OCI-LY3 (cell line): ENCODE data around the gene APOO.

ENCODE experiments used
- H2AFZ ChIP-seq: fragments of 200-600, 300-600 bp; shearing (Covaris generic); 2 replicates; pipeline ENCODE4 v1.6.0; 2014; ENCODE audit warnings: antibody characterized with exemption, low read depth, low read length
- H3K27ac ChIP-seq: fragments of 200-600, 300-600 bp; sonication (generic); 2 replicates; pipeline ENCODE4 v1.5.1; 2014; ENCODE audit warnings: mild to moderate bottlenecking, low read length, moderate library complexity, mixed read lengths
- H3K27me3 ChIP-seq: fragments of 200-600, 300-600 bp; sonication (generic); 2 replicates; pipeline ENCODE4 v1.6.1; 2014; ENCODE audit warnings: low read depth, low read length, mixed read lengths
- H3K36me3 ChIP-seq: fragments of 200-600, 300-600 bp; sonication (generic); replicated peaks from 2 replicates; pipeline ENCODE3; 2014; ENCODE audit warnings: low read depth, low read length, mixed read lengths
- H3K4me1 ChIP-seq: fragments of 300-600, 200-600 bp; sonication (generic); 2 replicates; pipeline ENCODE4 v1.6.1; 2014; ENCODE audit warnings: low read length, mixed read lengths
- H3K4me2 ChIP-seq: fragments of 200-600, 300-600 bp; sonication (generic); 2 replicates; pipeline ENCODE4 v1.6.1; 2014; ENCODE audit warnings: low read length, mixed read lengths
- H3K4me3 ChIP-seq: fragments of 300-600, 200-600 bp; sonication (generic); 2 replicates; pipeline ENCODE4 v1.5.1; 2014; ENCODE audit warnings: antibody characterized with exemption, mild to moderate bottlenecking, low read length, moderate library complexity
- H3K79me2 ChIP-seq: fragments of 300-600, 200-600 bp; shearing (Covaris generic); 2 replicates; pipeline ENCODE4 v1.6.1; 2014; ENCODE audit warnings: mild to moderate bottlenecking, low read length, mixed read lengths
- H3K9ac ChIP-seq: fragments of 300-600, 200-600 bp; shearing (Covaris generic); 2 replicates; pipeline ENCODE4 v1.6.0; 2014; ENCODE audit warnings: mild to moderate bottlenecking, low read length, moderate library complexity
- H3K9me3 ChIP-seq: fragments of 200-600, 300-600 bp; shearing (Covaris generic); 2 replicates; pipeline ENCODE4 v1.6.1; 2014; ENCODE audit warnings: low read length, mixed read lengths; ENCODE audit not compliant: insufficient read depth
- H4K20me1 ChIP-seq: fragments of 200-600, 300-600 bp; sonication (generic); 2 replicates; pipeline ENCODE4 v1.6.1; 2016; ENCODE audit warnings: low read length, mixed read lengths; ENCODE audit not compliant: insufficient read depth
- EZH2phosphoT487 ChIP-seq: fragments of 200-600 bp; shearing (Covaris generic); IDR thresholded peaks from 2 replicates; pipeline ENCODE4 v1.6.1; 2018; ENCODE audit warnings: antibody characterized with exemption, mixed run types, low read depth
- TF ChIP-seq, protein P1 (sequence below): fragments of 200-600, 300-600 bp; sonication (generic); IDR thresholded peaks from 2 replicates; pipeline ENCODE4 v1.5.1; 2014; ENCODE audit warnings: antibody characterized with exemption, low read length, low read depth

Gene APOO

DNA sequence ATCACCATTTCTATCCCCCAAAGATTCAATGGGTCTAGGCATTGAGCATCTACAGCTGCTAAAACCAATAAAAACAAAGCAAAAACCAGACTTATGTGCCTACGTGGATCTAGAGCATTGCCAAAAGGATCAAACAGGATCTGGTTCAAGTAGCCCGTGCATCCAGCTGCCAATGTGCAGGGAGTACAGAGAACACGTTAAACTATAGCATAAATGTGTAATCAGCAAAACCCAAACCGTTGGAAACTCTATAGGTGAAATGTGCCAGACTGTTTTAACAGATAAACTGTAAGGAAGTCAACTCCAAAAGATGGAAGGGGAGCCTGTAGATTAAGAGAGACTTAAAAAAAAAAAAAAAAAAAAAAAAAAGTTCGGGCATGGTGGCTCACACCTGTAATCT lies 58.5 kb downstream of the APOO start:
- no peaks in the 10 kb centered on the region for H4K20me1 ChIP-seq
- TF ChIP-seq EZH2phosphoT487, result no peak
- TF ChIP-seq, protein P1, sequence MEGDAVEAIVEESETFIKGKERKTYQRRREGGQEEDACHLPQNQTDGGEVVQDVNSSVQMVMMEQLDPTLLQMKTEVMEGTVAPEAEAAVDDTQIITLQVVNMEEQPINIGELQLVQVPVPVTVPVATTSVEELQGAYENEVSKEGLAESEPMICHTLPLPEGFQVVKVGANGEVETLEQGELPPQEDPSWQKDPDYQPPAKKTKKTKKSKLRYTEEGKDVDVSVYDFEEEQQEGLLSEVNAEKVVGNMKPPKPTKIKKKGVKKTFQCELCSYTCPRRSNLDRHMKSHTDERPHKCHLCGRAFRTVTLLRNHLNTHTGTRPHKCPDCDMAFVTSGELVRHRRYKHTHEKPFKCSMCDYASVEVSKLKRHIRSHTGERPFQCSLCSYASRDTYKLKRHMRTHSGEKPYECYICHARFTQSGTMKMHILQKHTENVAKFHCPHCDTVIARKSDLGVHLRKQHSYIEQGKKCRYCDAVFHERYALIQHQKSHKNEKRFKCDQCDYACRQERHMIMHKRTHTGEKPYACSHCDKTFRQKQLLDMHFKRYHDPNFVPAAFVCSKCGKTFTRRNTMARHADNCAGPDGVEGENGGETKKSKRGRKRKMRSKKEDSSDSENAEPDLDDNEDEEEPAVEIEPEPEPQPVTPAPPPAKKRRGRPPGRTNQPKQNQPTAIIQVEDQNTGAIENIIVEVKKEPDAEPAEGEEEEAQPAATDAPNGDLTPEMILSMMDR, result no peak
- H3K4me1 ChIP-seq, result no peaks in the 10 kb centered on the region
- H3K36me3 ChIP-seq, result no peaks in the 10 kb centered on the region
- H3K79me2 ChIP-seq, result no peaks in the 10 kb centered on the region
- H2AFZ ChIP-seq, result no peak overlapping the region
- no peak overlapping the region for H3K4me2 ChIP-seq
- H3K9me3 ChIP-seq, result no peaks in the 10 kb centered on the region
- no peaks in the 10 kb centered on the region for H3K27me3 ChIP-seq
- no peak overlapping the region for H3K9ac ChIP-seq
- H3K27ac ChIP-seq, result no peak overlapping the region
- H3K4me3 ChIP-seq, result no peak overlapping the region

DNA sequence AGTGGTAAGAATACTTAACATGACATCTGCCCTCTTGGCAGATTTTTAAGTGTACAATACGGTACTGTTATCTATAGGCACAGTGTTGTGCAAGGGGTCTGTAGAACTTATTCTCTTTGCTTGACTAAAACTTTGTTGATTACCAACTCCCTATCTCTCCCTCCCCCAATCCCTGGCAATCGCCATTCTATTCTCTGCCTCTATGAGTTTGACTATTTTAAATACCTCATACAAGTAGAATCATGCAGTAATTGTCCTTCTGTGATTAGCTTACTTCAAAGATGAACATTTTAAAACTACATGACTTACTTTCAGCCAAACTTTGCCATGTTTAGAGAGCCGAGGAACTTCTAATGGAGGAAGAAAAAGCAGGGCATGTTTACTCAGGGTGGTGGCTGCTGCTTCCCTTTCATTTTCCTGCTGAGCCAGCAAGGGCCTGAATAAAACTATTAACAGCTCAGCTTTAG lies 62.4 kb downstream of the APOO start:
- Histone ChIP-seq H3K9ac (no peak overlapping the region), H3K27ac (no peak overlapping the region), H3K4me3 (no peak overlapping the region), H2AFZ (no peak overlapping the region), H3K36me3 (no peaks in the 10 kb centered on the region), H3K4me1 (no peaks in the 10 kb centered on the region), H4K20me1 (no peaks in the 10 kb centered on the region), H3K4me2 (no peak overlapping the region), H3K27me3 (no peaks in the 10 kb centered on the region), H3K9me3 (no peaks in the 10 kb centered on the region), H3K79me2 (no peaks in the 10 kb centered on the region)
- no peak for TF ChIP-seq EZH2phosphoT487
- TF ChIP-seq, protein P1, result no peak

DNA sequence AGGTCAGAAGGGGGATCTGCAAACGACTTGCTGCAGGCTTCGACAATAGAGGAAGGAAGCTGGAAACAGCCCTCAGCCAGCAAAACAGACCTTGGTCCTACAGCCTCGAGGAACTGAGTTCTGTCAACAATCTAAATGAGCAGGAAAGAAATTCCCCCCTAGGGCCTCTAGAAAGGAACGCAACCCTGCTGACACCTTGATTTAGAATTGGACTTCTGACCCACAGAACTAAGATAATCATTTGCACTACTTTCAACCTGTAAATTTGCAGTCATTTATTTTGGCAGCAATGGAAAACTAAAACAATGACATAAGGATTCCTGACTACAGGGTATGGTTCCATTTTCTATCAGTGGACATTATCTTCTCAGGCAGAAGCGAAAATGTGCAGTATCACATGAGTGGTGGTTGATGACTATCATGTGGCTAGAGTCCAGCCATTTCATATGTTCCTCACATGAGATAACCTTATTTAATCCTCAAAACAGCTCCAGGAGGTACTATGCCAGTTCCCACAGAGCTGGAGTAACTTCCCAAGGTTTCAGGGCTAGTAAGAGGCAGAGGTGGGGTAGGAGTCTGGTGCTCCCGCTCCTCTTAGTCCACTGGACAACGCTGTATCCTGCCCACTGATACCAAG lies 63.1 kb downstream of the APOO start:
- TF ChIP-seq, protein P1, result no peak
- no peak for TF ChIP-seq EZH2phosphoT487
- H3K9me3 ChIP-seq, result no peaks in the 10 kb centered on the region
- no peak overlapping the region for H2AFZ ChIP-seq
- no peaks in the 10 kb centered on the region for H3K27me3 ChIP-seq
- no peak overlapping the region for H3K4me3 ChIP-seq
- H3K36me3 ChIP-seq, result no peaks in the 10 kb centered on the region
- H3K4me1 ChIP-seq, result no peaks in the 10 kb centered on the region
- no peak overlapping the region for H3K4me2 ChIP-seq
- no peak overlapping the region for H3K9ac ChIP-seq
- no peaks in the 10 kb centered on the region for H4K20me1 ChIP-seq
- no peak overlapping the region for H3K27ac ChIP-seq
- H3K79me2 ChIP-seq, result no peaks in the 10 kb centered on the region

DNA sequence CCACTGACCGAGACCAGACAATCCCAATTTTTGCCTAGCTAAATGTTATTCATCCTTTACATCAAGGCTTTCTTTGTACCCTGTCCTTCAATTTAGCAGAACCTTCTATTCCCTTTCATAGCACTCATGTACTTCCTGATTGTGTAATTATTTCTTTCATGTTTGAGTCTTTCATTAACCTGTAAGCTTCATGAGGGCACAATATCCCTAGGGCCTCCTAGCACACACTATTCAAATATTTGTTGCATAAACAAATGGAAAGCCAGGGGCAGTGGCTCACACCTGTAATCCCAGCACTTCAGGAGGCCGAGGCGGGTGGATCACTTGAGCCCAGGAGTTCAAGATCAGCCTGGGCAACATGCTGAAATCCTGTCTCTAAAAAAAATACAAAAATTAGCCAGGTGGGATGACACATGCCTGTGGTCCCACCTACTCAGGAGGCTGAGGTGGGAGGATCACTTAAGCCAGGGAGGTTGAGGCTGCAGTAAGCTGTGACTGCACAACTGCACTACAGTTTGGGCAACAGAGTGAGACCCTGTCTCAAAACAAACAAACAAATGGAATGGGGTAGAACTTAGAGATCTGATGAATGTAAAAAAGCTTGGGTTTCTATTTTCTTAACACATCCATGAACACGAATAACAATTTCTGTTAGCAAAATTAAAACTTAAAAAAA lies 65.8 kb downstream of the APOO start:
- no peak overlapping the region for H3K4me2 ChIP-seq
- H4K20me1 ChIP-seq, result no peaks in the 10 kb centered on the region
- H3K27me3 ChIP-seq, result no peaks in the 10 kb centered on the region
- no peak overlapping the region for H2AFZ ChIP-seq
- peaks cover 8% of the 10 kb centered on the region for H3K4me1 ChIP-seq
- H3K79me2 ChIP-seq, result no peaks in the 10 kb centered on the region
- H3K9ac ChIP-seq, result no peak overlapping the region
- no peak overlapping the region for H3K27ac ChIP-seq
- H3K4me3 ChIP-seq, result no peak overlapping the region
- no peak for TF ChIP-seq EZH2phosphoT487
- TF ChIP-seq, protein P1, result no peak
- H3K36me3 ChIP-seq, result no peaks in the 10 kb centered on the region
- no peaks in the 10 kb centered on the region for H3K9me3 ChIP-seq
